ENCODE data around the gene MYO7A. TPM values are rescaled to one million over a fixed set of nuclear protein-coding genes. Genes with fewer than 3 reads are reported as not detected.

The MYO7A gene
- total and polyA plus RNA-seq, 2 donors (not counting 1 experiment from before 2014, with no cell fraction given): 0.03 to 0.07 TPM

DNA sequence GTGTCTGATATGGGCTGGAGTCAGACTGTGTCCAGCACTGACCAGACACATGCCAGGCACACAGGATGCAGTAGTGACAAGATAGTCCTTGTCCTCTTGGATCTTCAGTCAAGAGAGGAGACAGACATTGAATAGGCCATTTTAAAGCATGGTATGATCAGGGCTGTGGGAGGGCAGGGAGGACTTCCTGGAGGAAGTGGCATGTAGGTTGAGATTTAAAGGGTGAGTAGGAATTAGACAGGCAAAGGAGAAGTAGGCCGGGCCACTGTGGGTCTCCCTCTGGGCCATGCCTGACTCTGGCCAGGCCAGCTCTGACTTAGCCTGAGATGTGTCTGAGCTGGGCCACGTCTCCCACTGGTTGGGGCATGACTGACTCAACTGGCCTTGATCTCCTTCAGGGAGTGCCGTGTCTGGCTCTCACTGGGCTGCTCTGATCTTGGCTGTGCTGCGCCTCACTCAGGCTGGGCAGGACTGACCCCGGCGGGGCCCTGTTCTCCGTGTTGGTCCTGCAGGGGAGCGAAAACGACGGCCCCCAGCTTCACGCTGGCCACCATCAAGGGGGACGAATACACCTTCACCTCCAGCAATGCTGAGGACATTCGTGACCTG is 71.2 kb downstream of the MYO7A start:
- DNase-seq: no peak
- intact Hi-C loops (cut with micrococcal nuclease): no loop called here
- no peak overlapping the region for H3K4me3 ChIP-seq (ENCODE audit: control extremely low read depth in 1 of 5, extremely low read depth in 1 of 5, insufficient read depth in 1 of 5, low read depth in 2 of 5, low read length in 4 of 5)
- no peaks in the 10 kb centered on the region for H3K27me3 ChIP-seq (replicated peaks in 1 of 4; ENCODE audit: control extremely low read depth in 1 of 4, control insufficient read depth in 3 of 4, insufficient read depth in 4 of 4, low read length in 3 of 4)
- H3K27ac ChIP-seq (ENCODE audit: low read length in 2 of 2): no peak overlapping the region
- ChIA-PET CTCF (no interaction called here), POLR2A (no interaction called here)
- no peaks in the 10 kb centered on the region for H3K9me3 ChIP-seq (ENCODE audit: control extremely low read depth in 1 of 3, control insufficient read depth in 2 of 3, insufficient read depth in 1 of 3, low read length in 2 of 3)
- H4K20me1 ChIP-seq (ENCODE audit: control insufficient read depth, insufficient read depth, low read length, poor library complexity, severe bottlenecking): no peaks in the 10 kb centered on the region
- H3K79me2 ChIP-seq (ENCODE audit: control insufficient read depth, insufficient read depth, low read length): no peaks in the 10 kb centered on the region
- Mint-ChIP-seq H3K9me3 (ENCODE audit: insufficient read depth) (no peaks in the 10 kb centered on the region), H3K4me1 (no peaks in the 10 kb centered on the region), H3K4me3 (no peak overlapping the region), H3K27ac (no peak overlapping the region), H3K27me3 (no peaks in the 10 kb centered on the region)
- no peak overlapping the region for H3K9ac ChIP-seq (ENCODE audit: low read length)
- H3K36me3 ChIP-seq (replicated peaks in 1 of 2; ENCODE audit: control extremely low read depth in 1 of 2, control insufficient read depth in 1 of 2, extremely low read depth in 1 of 2, insufficient read depth in 2 of 2, low read length in 1 of 2): no peaks in the 10 kb centered on the region
- no peak overlapping the region for H3K4me2 ChIP-seq (replicated peaks; ENCODE audit: low read depth, low read length, poor library complexity, severe bottlenecking)
- no peak overlapping the region for H2AFZ ChIP-seq (ENCODE audit: insufficient read depth, low read depth, low read length, poor library complexity, severe bottlenecking)
- no peaks in the 10 kb centered on the region for H3K4me1 ChIP-seq (ENCODE audit: control insufficient read depth in 2 of 2, insufficient read depth in 2 of 2, low read length in 2 of 2)
- no peak for ATAC-seq (ENCODE audit: low read depth)
- TF ChIP-seq EZH2 (IDR thresholded peaks at IDR 0.05; ENCODE audit: borderline replicate concordance, insufficient read depth, low read depth, low read length, poor library complexity, severe bottlenecking): no peak
- TF ChIP-seq, protein P1, sequence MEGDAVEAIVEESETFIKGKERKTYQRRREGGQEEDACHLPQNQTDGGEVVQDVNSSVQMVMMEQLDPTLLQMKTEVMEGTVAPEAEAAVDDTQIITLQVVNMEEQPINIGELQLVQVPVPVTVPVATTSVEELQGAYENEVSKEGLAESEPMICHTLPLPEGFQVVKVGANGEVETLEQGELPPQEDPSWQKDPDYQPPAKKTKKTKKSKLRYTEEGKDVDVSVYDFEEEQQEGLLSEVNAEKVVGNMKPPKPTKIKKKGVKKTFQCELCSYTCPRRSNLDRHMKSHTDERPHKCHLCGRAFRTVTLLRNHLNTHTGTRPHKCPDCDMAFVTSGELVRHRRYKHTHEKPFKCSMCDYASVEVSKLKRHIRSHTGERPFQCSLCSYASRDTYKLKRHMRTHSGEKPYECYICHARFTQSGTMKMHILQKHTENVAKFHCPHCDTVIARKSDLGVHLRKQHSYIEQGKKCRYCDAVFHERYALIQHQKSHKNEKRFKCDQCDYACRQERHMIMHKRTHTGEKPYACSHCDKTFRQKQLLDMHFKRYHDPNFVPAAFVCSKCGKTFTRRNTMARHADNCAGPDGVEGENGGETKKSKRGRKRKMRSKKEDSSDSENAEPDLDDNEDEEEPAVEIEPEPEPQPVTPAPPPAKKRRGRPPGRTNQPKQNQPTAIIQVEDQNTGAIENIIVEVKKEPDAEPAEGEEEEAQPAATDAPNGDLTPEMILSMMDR (IDR thresholded peaks at IDR 0.05): no peak
- WGBS (ENCODE audit: insufficient coverage): 96% methylated on average over 12 of the region's 13 CpGs

- H3K9me3 Mint-ChIP-seq (ENCODE audit: insufficient read depth): no peaks in the 10 kb centered on the region
- no peaks in the 10 kb centered on the region for H3K27me3 ChIP-seq (replicated peaks in 1 of 4; ENCODE audit: control extremely low read depth in 1 of 4, control insufficient read depth in 3 of 4, insufficient read depth in 4 of 4, low read length in 3 of 4)
- WGBS (ENCODE audit: insufficient coverage): 81% methylated on average over 10 of the region's 12 CpGs
- no peak overlapping the region for H3K4me3 Mint-ChIP-seq
- intact Hi-C loops (cut with micrococcal nuclease): no loop called here
- H3K27ac ChIP-seq (ENCODE audit: low read length in 2 of 2): no peak overlapping the region
- H3K36me3 ChIP-seq (replicated peaks in 1 of 2; ENCODE audit: control extremely low read depth in 1 of 2, control insufficient read depth in 1 of 2, extremely low read depth in 1 of 2, insufficient read depth in 2 of 2, low read length in 1 of 2): no peaks in the 10 kb centered on the region
- no peaks in the 10 kb centered on the region for H4K20me1 ChIP-seq (ENCODE audit: control insufficient read depth, insufficient read depth, low read length, poor library complexity, severe bottlenecking)
- no peak for TF ChIP-seq EZH2 (IDR thresholded peaks at IDR 0.05; ENCODE audit: borderline replicate concordance, insufficient read depth, low read depth, low read length, poor library complexity, severe bottlenecking)
- TF ChIP-seq, protein P1 (IDR thresholded peaks at IDR 0.05): no peak
- ChIA-PET POLR2A (no interaction called here), CTCF (no interaction called here)
- H3K4me1 Mint-ChIP-seq: no peaks in the 10 kb centered on the region
- H3K27me3 Mint-ChIP-seq: no peaks in the 10 kb centered on the region
- H3K79me2 ChIP-seq (ENCODE audit: control insufficient read depth, insufficient read depth, low read length): no peaks in the 10 kb centered on the region
- no peak overlapping the region for H3K9ac ChIP-seq (ENCODE audit: low read length)
- H3K4me1 ChIP-seq (ENCODE audit: control insufficient read depth in 2 of 2, insufficient read depth in 2 of 2, low read length in 2 of 2): no peaks in the 10 kb centered on the region
- no peak overlapping the region for H3K4me2 ChIP-seq (replicated peaks; ENCODE audit: low read depth, low read length, poor library complexity, severe bottlenecking)
- no peak overlapping the region for H2AFZ ChIP-seq (ENCODE audit: insufficient read depth, low read depth, low read length, poor library complexity, severe bottlenecking)
- no peaks in the 10 kb centered on the region for H3K9me3 ChIP-seq (ENCODE audit: control extremely low read depth in 1 of 3, control insufficient read depth in 2 of 3, insufficient read depth in 1 of 3, low read length in 2 of 3)
- H3K4me3 ChIP-seq (ENCODE audit: control extremely low read depth in 1 of 5, extremely low read depth in 1 of 5, insufficient read depth in 1 of 5, low read depth in 2 of 5, low read length in 4 of 5): no peak overlapping the region
- H3K27ac Mint-ChIP-seq: no peak overlapping the region
- no peak for DNase-seq
- no peak for ATAC-seq (ENCODE audit: low read depth)
Measured at GRCh38 chr11:77200351-77201268, 72.6 kb downstream of the MYO7A start.
